ENCODE results near the gene ADCY1.
"Not testable (repeated sequence)": the region's sequence is repeated elsewhere in the genome, so short reads cannot be mapped to it uniquely, and the experiment has no call there.

ADCY1 gene

GRCh38 chr7:45573661-45574415 lies at the start of gene ADCY1:
ADCY1 (plus strand) TSS chr7:45574368; CDS start chr7:45574544, 176 bp downstream.
- ATAC-seq, result no peak
- H3K27ac Mint-ChIP-seq, result no peak within 1 kb of the TSS
- no peaks in the 10 kb centered on the region for H3K36me3 Mint-ChIP-seq
- peak within 1 kb of the TSS; percentile 22 for H3K4me3 Mint-ChIP-seq
- no peak for DNase-seq (ENCODE audit: low spot score in 2 of 2)
- H3K4me1 Mint-ChIP-seq, result no peaks in the 10 kb centered on the region
- H3K9me3 Mint-ChIP-seq, result no peaks in the 10 kb centered on the region

DNA sequence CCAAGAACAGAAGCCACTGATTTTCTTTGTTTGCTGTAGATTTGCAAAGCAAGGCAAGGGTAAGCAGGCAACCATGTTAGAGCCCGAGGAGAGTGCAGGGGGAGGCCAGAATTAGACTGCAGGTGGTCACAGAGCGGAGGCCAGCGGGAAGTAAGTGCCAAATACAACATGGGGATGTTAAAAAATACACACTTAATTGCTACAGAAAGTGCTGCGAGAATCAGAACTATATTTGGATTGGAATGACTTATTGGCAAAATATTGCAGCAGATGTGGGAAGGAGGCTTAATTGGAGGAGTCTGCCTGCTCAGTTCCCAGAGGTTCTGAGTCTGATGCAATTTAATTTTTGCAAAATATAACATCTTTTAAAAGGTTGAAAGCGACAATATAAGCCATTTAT lies 49.7 kb upstream of the ADCY1 start:
- no peak overlapping the region for H3K4me3 Mint-ChIP-seq
- ATAC-seq (no peak), DNase-seq (ENCODE audit: low spot score in 2 of 2) (no peak)
- no peaks in the 10 kb centered on the region for H3K36me3 Mint-ChIP-seq
- peaks cover 3% of the 10 kb centered on the region for H3K9me3 Mint-ChIP-seq
- H3K4me1 Mint-ChIP-seq, result no peaks in the 10 kb centered on the region
- H3K27ac Mint-ChIP-seq, result no peak overlapping the region

DNA sequence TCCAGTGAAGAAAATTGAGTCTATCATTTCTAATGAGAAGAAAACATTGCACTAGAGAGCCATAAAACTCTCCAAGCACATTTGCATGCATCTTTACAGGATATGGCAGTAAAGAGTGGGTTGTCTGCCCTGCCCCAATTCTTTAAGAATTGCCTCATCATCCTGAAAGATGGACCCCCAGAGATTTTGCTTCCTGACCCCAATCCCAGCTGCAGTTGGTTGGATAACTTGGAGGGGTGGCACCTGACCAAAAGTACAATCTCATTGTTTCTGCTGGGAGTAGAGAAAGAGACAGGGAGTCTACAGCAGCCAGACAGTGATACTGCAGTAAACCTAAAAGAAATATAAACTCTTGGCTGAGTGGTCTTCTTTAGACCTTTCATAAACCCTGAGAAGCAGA lies 49.1 kb upstream of the ADCY1 start:
- H3K36me3 Mint-ChIP-seq, result no peaks in the 10 kb centered on the region
- H3K27ac Mint-ChIP-seq, result no peak overlapping the region
- no peaks in the 10 kb centered on the region for H3K4me1 Mint-ChIP-seq
- ATAC-seq (no peak), DNase-seq (ENCODE audit: low spot score in 2 of 2) (no peak)
- H3K9me3 Mint-ChIP-seq, result peaks cover 3% of the 10 kb centered on the region
- H3K4me3 Mint-ChIP-seq, result no peak overlapping the region

DNA sequence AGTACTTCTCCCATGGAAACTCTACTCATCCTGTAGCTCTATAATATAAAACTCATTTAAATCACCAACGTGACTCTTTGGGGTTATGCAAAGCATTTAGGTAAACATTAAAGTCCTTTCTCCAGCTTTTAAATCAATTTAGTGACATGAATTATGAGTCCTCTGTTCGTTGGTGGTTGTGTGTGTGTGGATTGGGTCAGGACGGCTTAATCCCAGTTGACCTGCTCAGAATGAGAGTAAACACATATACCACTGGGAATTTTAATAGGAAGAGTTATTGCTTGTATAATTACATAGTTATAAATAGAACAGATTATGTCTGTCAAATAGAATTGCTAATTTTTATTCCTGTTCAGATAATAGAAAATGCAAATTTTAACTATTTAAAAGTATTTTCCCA lies 30.7 kb upstream of the ADCY1 start:
- Mint-ChIP-seq H3K4me1 (no peaks in the 10 kb centered on the region), H3K36me3 (no peaks in the 10 kb centered on the region), H3K4me3 (no peak overlapping the region), H3K27ac (no peak overlapping the region), H3K9me3 (peaks cover 11% of the 10 kb centered on the region)
- ATAC-seq (no peak), DNase-seq (ENCODE audit: low spot score in 2 of 2) (no peak)

DNA sequence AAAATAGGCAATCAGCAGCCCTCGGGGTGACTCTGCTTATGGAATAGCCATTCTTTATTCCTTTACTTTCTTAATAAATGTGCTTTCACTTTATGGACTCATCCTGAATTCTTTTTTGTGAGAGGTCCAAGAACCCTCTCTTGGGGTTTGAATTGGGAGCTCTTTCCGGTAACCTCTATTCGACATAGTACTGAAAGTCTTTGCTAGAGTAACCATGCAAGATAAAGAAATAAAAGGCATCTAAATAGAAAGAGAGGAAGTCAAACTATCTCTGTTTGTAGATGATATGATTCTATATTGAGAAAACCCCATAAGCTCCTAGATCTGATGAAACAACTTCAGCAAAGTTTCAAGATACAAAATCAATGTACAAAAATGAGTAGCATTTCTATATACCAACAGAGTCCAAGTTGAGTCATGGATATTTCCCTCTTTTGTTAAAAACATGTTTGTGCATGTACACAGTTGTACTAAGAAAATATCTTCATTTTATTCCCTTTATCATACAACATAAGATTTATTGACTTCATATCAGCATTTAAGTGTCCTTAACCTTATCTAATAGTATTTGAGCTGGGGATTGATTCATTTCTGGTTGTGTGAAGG lies 29.0 kb upstream of the ADCY1 start:
- H3K4me3 Mint-ChIP-seq; H3K9me3 Mint-ChIP-seq; H3K36me3 Mint-ChIP-seq; H3K4me1 Mint-ChIP-seq; DNase-seq (ENCODE audit: low spot score in 2 of 2): not testable (repeated sequence)
- ATAC-seq, result peak; percentile 72
- H3K27ac Mint-ChIP-seq, result peak overlapping the region; percentile 72

DNA sequence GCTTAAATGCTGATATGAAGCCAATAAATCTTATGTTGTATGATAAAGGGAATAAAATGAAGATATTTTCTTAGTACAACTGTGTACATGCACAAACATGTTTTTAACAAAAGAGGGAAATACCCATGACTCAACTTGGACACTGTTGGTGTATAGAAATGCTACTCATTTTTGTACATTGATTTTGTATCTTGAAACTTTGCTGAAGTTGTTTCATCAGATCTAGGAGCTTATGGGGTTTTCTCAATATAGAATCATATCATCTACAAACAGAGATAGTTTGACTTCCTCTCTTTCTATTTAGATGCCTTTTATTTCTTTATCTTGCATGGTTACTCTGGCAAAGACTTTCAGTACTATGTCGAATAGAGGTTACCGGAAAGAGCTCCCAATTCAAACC lies 25.3 kb upstream of the ADCY1 start:
- H3K27ac Mint-ChIP-seq, result peak overlapping the region; percentile 64
- H3K9me3 Mint-ChIP-seq; H3K4me3 Mint-ChIP-seq; H3K36me3 Mint-ChIP-seq; H3K4me1 Mint-ChIP-seq; DNase-seq (ENCODE audit: low spot score in 2 of 2): not testable (repeated sequence)
- peak; percentile 83 for ATAC-seq

GRCh38 chr7:45563401-45563800 lies 10.8 kb upstream of the ADCY1 start:
- H3K9me3 Mint-ChIP-seq, result peaks cover 5% of the 10 kb centered on the region
- H3K4me3 Mint-ChIP-seq, result no peak overlapping the region
- H3K4me1 Mint-ChIP-seq, result no peaks in the 10 kb centered on the region
- H3K36me3 Mint-ChIP-seq, result no peaks in the 10 kb centered on the region
- H3K27ac Mint-ChIP-seq, result no peak overlapping the region
- ATAC-seq (no peak), DNase-seq (ENCODE audit: low spot score in 2 of 2) (no peak)

GRCh38 chr7:45563941-45564461 lies 10.2 kb upstream of the ADCY1 start:
- no peak overlapping the region for H3K27ac Mint-ChIP-seq
- DNase-seq (ENCODE audit: low spot score in 2 of 2) (no peak), ATAC-seq (no peak)
- H3K4me1 Mint-ChIP-seq, result no peaks in the 10 kb centered on the region
- H3K4me3 Mint-ChIP-seq, result no peak overlapping the region
- H3K9me3 Mint-ChIP-seq, result peaks cover 5% of the 10 kb centered on the region
- H3K36me3 Mint-ChIP-seq, result no peaks in the 10 kb centered on the region

DNA sequence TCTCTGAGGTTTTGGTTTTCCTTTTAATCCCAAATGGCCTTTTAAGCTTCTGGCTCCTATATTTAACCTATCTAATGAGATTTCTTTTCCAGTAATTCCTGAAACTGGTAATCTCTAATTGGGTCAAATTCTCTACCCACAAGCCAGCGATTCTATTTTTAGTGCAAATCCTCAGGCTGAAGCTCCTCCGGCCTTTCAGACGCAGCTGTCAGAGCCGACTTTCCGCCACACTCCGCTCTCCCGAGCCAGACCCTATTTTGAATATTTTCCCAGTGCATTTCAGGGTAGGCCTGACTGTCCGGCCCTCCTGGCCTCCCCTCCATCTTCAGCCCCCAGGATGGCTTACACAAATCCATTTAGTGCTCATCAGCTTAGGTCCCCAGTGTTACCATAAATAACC lies 9.7 kb upstream of the ADCY1 start:
- no peaks in the 10 kb centered on the region for H3K36me3 Mint-ChIP-seq
- DNase-seq (ENCODE audit: low spot score in 2 of 2) (no peak), ATAC-seq (no peak)
- H3K4me3 Mint-ChIP-seq, result no peak overlapping the region
- H3K27ac Mint-ChIP-seq, result no peak overlapping the region
- H3K4me1 Mint-ChIP-seq, result no peaks in the 10 kb centered on the region
- peaks cover 5% of the 10 kb centered on the region for H3K9me3 Mint-ChIP-seq

- ATAC-seq (no peak), DNase-seq (ENCODE audit: low spot score in 2 of 2) (no peak)
- no peaks in the 10 kb centered on the region for H3K4me1 Mint-ChIP-seq
- H3K9me3 Mint-ChIP-seq, result peaks cover 2% of the 10 kb centered on the region
- H3K27ac Mint-ChIP-seq, result no peak overlapping the region
- no peak overlapping the region for H3K4me3 Mint-ChIP-seq
- no peaks in the 10 kb centered on the region for H3K36me3 Mint-ChIP-seq
Measured at GRCh38 chr7:45564886-45565455, 9.2 kb upstream of the ADCY1 start.

DNA sequence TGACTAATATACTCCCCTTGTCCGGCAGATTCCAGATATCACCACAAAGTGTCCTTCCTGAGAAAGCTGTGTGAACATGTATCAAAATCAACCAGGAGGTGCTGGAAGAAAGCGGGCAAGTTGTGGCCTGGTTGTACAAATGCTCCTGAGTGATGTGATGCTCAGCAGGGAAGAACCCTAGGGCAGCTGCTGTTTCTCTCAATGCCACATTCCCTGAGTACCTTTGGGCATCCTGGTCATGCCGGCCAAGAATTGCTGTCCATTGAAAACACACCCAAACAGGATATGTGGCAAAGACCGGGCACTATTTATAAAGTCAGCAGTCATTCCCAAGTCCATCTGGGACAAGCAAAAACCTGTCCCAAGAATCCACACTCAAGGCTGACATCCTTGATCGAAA lies 7.8 kb upstream of the ADCY1 start:
- H3K4me3 Mint-ChIP-seq, result no peak overlapping the region
- H3K4me1 Mint-ChIP-seq, result no peaks in the 10 kb centered on the region
- H3K9me3 Mint-ChIP-seq, result no peaks in the 10 kb centered on the region
- no peak for ATAC-seq
- DNase-seq (ENCODE audit: low spot score in 2 of 2), result no peak
- H3K27ac Mint-ChIP-seq, result no peak overlapping the region
- no peaks in the 10 kb centered on the region for H3K36me3 Mint-ChIP-seq

- H3K27ac Mint-ChIP-seq, result no peak overlapping the region
- no peaks in the 10 kb centered on the region for H3K4me1 Mint-ChIP-seq
- H3K4me3 Mint-ChIP-seq, result no peak overlapping the region
- ATAC-seq, result no peak
- DNase-seq (ENCODE audit: low spot score in 2 of 2), result no peak
- no peaks in the 10 kb centered on the region for H3K36me3 Mint-ChIP-seq
- no peaks in the 10 kb centered on the region for H3K9me3 Mint-ChIP-seq
Measured at GRCh38 chr7:45566961-45567360, 7.2 kb upstream of the ADCY1 start.

DNA sequence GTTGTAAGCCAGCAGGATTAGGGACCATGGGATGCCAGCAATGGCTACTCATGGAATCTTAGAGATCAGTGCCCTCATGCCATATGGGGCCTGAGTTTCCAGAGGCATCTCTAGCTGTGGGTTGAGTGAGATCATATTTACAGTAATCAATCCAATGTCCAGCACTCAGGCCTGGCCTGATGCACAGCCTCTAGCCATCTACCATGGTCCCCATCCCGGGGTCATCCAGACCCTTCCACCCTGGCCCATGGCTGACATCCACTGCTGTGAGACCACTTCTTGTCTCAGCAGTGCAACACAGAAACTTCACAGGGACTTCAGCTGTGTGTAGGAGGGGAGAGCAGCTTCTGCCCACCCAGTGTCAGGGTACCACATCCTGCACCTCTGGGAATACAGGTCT lies 6.5 kb upstream of the ADCY1 start:
- Mint-ChIP-seq H3K36me3 (no peaks in the 10 kb centered on the region), H3K9me3 (no peaks in the 10 kb centered on the region), H3K4me1 (no peaks in the 10 kb centered on the region), H3K27ac (no peak overlapping the region), H3K4me3 (no peak overlapping the region)
- no peak for DNase-seq (ENCODE audit: low spot score in 2 of 2)
- peak; percentile 26 for ATAC-seq

- H3K4me3 Mint-ChIP-seq, result no peak overlapping the region
- no peak for ATAC-seq
- no peaks in the 10 kb centered on the region for H3K9me3 Mint-ChIP-seq
- H3K36me3 Mint-ChIP-seq, result no peaks in the 10 kb centered on the region
- no peak overlapping the region for H3K27ac Mint-ChIP-seq
- no peak for DNase-seq (ENCODE audit: low spot score in 2 of 2)
- no peaks in the 10 kb centered on the region for H3K4me1 Mint-ChIP-seq
Measured at GRCh38 chr7:45568536-45569289, 5.5 kb upstream of the ADCY1 start.

DNA sequence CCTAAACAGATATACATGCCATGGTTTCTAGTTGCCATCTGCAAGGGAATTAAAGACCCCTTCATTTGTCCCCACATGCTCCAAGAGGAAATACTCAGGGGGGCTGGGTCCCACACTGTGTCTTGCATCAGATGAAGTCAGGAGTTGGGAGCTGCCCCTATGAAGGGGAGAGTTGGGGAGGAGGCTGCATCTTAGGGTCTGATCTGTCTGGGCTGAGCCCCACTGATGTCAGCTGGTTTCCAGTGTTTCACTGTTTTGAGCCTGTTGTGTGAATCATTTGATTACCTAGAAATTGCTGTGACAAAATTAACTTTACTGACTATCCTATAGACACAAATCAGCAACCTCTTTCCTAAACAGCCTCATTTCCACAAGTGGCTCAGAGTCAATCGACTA lies 4.9 kb upstream of the ADCY1 start:
- Mint-ChIP-seq H3K36me3 (no peaks in the 10 kb centered on the region), H3K4me1 (no peaks in the 10 kb centered on the region), H3K9me3 (no peaks in the 10 kb centered on the region), H3K4me3 (no peak overlapping the region), H3K27ac (no peak overlapping the region)
- DNase-seq (ENCODE audit: low spot score in 2 of 2) (no peak), ATAC-seq (no peak)
